ENCODE data around the gene ACBD4. TPM values are rescaled to one million over a fixed set of nuclear protein-coding genes. Genes with fewer than 3 reads are reported as not detected.
A peak's percentile ranks its signal among the peaks of the same experiment; 100 is the strongest.

ACBD4 gene
- total RNA-seq, 6 donors from 2014 or later = 9.7 to 68.1 (median 23.4) TPM

- WGBS, 2 donors = 29 to 33% methylated on average over 8 of the region's 8 CpGs
- Histone ChIP-seq H3K27me3 (no peaks in the 10 kb centered on the region), H3K36me3 (no peaks in the 10 kb centered on the region), H3K4me1 (peaks cover 34 to 54% (median 41%) of the 10 kb centered on the region in 4 donors), H3K27ac (peak overlapping the region; percentile 13 to 98 (median 44)), H3K4me3 (peak overlapping the region in 3 of 4 donors; percentile 59 to 79 (median 61)), H3K9me3 (no peaks in the 10 kb centered on the region)
- ATAC-seq (ENCODE audit: low FRiP score in 2 of 2) (no peak), DNase-seq (no peak)
- TF ChIP-seq, protein P1, sequence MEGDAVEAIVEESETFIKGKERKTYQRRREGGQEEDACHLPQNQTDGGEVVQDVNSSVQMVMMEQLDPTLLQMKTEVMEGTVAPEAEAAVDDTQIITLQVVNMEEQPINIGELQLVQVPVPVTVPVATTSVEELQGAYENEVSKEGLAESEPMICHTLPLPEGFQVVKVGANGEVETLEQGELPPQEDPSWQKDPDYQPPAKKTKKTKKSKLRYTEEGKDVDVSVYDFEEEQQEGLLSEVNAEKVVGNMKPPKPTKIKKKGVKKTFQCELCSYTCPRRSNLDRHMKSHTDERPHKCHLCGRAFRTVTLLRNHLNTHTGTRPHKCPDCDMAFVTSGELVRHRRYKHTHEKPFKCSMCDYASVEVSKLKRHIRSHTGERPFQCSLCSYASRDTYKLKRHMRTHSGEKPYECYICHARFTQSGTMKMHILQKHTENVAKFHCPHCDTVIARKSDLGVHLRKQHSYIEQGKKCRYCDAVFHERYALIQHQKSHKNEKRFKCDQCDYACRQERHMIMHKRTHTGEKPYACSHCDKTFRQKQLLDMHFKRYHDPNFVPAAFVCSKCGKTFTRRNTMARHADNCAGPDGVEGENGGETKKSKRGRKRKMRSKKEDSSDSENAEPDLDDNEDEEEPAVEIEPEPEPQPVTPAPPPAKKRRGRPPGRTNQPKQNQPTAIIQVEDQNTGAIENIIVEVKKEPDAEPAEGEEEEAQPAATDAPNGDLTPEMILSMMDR (IDR thresholded peaks at IDR 0.05) = no peak
- TF ChIP-seq EP300 (IDR thresholded peaks at IDR 0.05) (no peak), POLR2A (IDR thresholded peaks at IDR 0.05) (no peak)
Measured at GRCh38 chr17:45150911-45151809, 15.7 kb downstream of the ACBD4 start.

- H3K4me3 ChIP-seq = no peak overlapping the region
- DNase-seq (no peak), ATAC-seq (ENCODE audit: low FRiP score in 2 of 2) (no peak)
- no peaks in the 10 kb centered on the region for H3K27me3 ChIP-seq
- no peak for TF ChIP-seq POLR2A (IDR thresholded peaks at IDR 0.05)
- TF ChIP-seq EP300 (IDR thresholded peaks at IDR 0.05) = no peak
- TF ChIP-seq POLR2AphosphoS5 (IDR thresholded peaks at IDR 0.05) = no peak
- TF ChIP-seq, protein P1 (IDR thresholded peaks at IDR 0.05) = no peak
- 85 to 92% methylated on average over 4 of the region's 4 CpGs for WGBS, 2 donors
- H3K9me3 ChIP-seq = no peaks in the 10 kb centered on the region
- no peaks in the 10 kb centered on the region for H3K36me3 ChIP-seq
- peak overlapping the region; percentile 7 to 60 (median 52) for H3K27ac ChIP-seq
- peaks cover 53 to 72% (median 63%) of the 10 kb centered on the region in 4 donors for H3K4me1 ChIP-seq
Measured at GRCh38 chr17:45155029-45155428, 19.5 kb downstream of the ACBD4 start.

DNA sequence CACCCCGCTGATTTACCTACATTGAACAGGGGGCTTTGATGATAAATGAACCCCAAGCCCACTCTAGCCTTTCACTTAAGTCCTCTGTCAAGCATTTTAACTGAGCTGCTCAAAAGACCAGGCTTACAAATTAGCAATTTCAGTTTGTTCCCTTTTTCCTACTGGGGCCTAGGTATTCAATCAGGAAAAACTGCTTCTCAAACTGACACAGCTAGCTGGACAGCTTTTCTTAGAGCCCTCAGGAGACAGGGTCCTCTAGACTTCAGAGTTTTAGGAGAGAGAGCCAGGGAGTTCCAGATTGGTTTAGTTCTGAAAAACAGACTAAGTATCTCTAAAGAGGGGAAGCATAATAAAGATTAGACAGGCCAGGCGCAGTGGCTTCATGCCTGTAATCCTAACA, 20.0 kb downstream of the ACBD4 start:
- Histone ChIP-seq H3K36me3 (no peaks in the 10 kb centered on the region), H3K4me3 (no peak overlapping the region), H3K9me3 (no peaks in the 10 kb centered on the region), H3K27ac (peak overlapping the region; percentile 7 to 60 (median 52)), H3K27me3 (no peaks in the 10 kb centered on the region), H3K4me1 (peaks cover 54 to 74% (median 62%) of the 10 kb centered on the region in 4 donors)
- 72 to 92% methylated on average over 2 of the region's 2 CpGs for WGBS, 2 donors
- ATAC-seq (ENCODE audit: low FRiP score in 2 of 2) = no peak
- TF ChIP-seq, protein P1 (IDR thresholded peaks at IDR 0.05) = no peak
- TF ChIP-seq POLR2A (IDR thresholded peaks at IDR 0.05) (no peak), POLR2AphosphoS5 (IDR thresholded peaks at IDR 0.05) (no peak), EP300 (IDR thresholded peaks at IDR 0.05) (no peak)
- DNase-seq = no peak

- no peaks in the 10 kb centered on the region for H3K9me3 ChIP-seq
- no peaks in the 10 kb centered on the region for H3K27me3 ChIP-seq
- WGBS, 2 donors = 64 to 67% methylated on average over 3 of the region's 3 CpGs
- no peak for DNase-seq
- peak overlapping the region in 3 of 4 donors; percentile 7 to 60 (median 44) for H3K27ac ChIP-seq
- no peak for ATAC-seq (ENCODE audit: low FRiP score in 2 of 2)
- peaks cover 46 to 67% (median 55%) of the 10 kb centered on the region in 4 donors for H3K4me1 ChIP-seq
- H3K36me3 ChIP-seq = no peaks in the 10 kb centered on the region
- TF ChIP-seq POLR2A (IDR thresholded peaks at IDR 0.05) (no peak), EP300 (IDR thresholded peaks at IDR 0.05) (no peak), POLR2AphosphoS5 (IDR thresholded peaks at IDR 0.05) (no peak)
- TF ChIP-seq, protein P1 (IDR thresholded peaks at IDR 0.05) = no peak
- no peak overlapping the region for H3K4me3 ChIP-seq
Measured at GRCh38 chr17:45156242-45156641, 20.8 kb downstream of the ACBD4 start.

All from upper lobe of left lung (tissue), 6 donors.